K562 (cell line): ENCODE results near the gene CENPU. TPM values are rescaled to one million over a fixed set of nuclear protein-coding genes. Genes with fewer than 3 reads are reported as not detected.

ENCODE experiments used
- ATAC-seq: fragments of 200-7000 bp; cut with Tn5 transposase; 3 replicates; pipeline ENCODE4 v1.9.1; 2020; ENCODE audit warnings: moderate library complexity
- BruUV-seq: library from RNA; stranded (reverse); fragments of 400-500 nt; replicated peaks from 2 replicates; lab custom pipeline; 2021; lab: Mats Ljungman, UMichigan
- CTCF ChIA-PET: fragments of 300-600 bp; formaldehyde crosslinking; extraction: SDS; loops from one replicate; lab custom pipeline; 2021; ENCODE audit warnings: low intra/inter-chr PET ratio; lab: Yijun Ruan, JAX
- POLR2A ChIA-PET: fragments of 300-600, 350-650 bp; sonication (Branson Sonifier 250); formaldehyde crosslinking; extraction: SDS; loops from one replicate; lab custom pipeline; 2021; ENCODE audit warnings: antibody characterized with exemption, inconsistent platforms; lab: Yijun Ruan, JAX
- DNase-seq, 4 experiments: peaks; one replicate each; pipeline versions ENCODE4 v3.0.0 to v3.0.0-alpha.2; 2011 to 2018; ENCODE audit warnings: low spot score in 3 of 4, mixed read lengths in 3 of 4; ENCODE audit errors: extremely low read depth in 1 of 4
- FAIRE-seq: peaks from 2 replicates; lab custom pipeline; 2011; peaks lifted over from hg19 to GRCh38; lab: Jason Lieb, UNC
- H2AFZ ChIP-seq: 2 replicates; pipeline ENCODE4 v1.6.0; 2011; ENCODE audit warnings: low read depth, low read length, control low read depth, inconsistent platforms
- H3K27ac ChIP-seq: fragments of 200-600 bp; 3 replicates; pipeline ENCODE4 v1.8.0; 2011; ENCODE audit warnings: low read depth, mild to moderate bottlenecking, control low read depth, inconsistent platforms, low read length, moderate library complexity, mixed read lengths; ENCODE audit errors: extremely low read depth
- H3K27me3 ChIP-seq, 2 experiments: fragments of 300-600 bp in 1 of 2; 2 replicates in 1 of 2; 3 replicates in 1 of 2; pipeline versions ENCODE4 v1.6.0 to v1.8.0; 2011; ENCODE audit warnings: inconsistent platforms in 2 of 2, low read length in 2 of 2, mild to moderate bottlenecking in 1 of 2, mixed read lengths in 1 of 2, moderate library complexity in 1 of 2; ENCODE audit not compliant: control insufficient read depth in 2 of 2, insufficient read depth in 2 of 2
- H3K36me3 ChIP-seq: fragments of 300-600 bp; 3 replicates; pipeline ENCODE4 v1.8.0; 2011; ENCODE audit warnings: mild to moderate bottlenecking, low read length, inconsistent platforms; ENCODE audit not compliant: control insufficient read depth, insufficient read depth
- H3K4me1 ChIP-seq, 2 experiments: fragments of 200-600 bp in 1 of 2; replicated peaks in 1 of 2; 2 replicates in 1 of 2; 3 replicates in 1 of 2; pipeline versions ENCODE4 v1.5.1 to v1.8.0; 2011; ENCODE audit warnings: inconsistent platforms in 2 of 2, low read length in 2 of 2, mild to moderate bottlenecking in 1 of 2, mixed read lengths in 1 of 2, moderate library complexity in 1 of 2; ENCODE audit not compliant: control insufficient read depth in 2 of 2, insufficient read depth in 2 of 2
- H3K4me2 ChIP-seq: 2 replicates; pipeline ENCODE4 v1.6.1; 2011; ENCODE audit warnings: low read length, control low read depth, inconsistent platforms, mixed read lengths; ENCODE audit not compliant: insufficient read depth
- H3K4me3 ChIP-seq: fragments of 200-600 bp; sonication (generic), shearing (Covaris generic); 2 replicates; pipeline ENCODE4 v1.5.1; 2016; ENCODE audit warnings: control low read depth, inconsistent platforms
- H3K79me2 ChIP-seq: fragments of 200-600 bp; 3 replicates; pipeline ENCODE4 v1.8.0; 2011; ENCODE audit warnings: low read length, inconsistent platforms; ENCODE audit not compliant: control insufficient read depth, insufficient read depth
- H3K9ac ChIP-seq, 2 experiments: 2 replicates each; pipeline versions ENCODE4 v1.6.0 to v1.6.1; 2011; ENCODE audit warnings: low read depth in 2 of 2, low read length in 2 of 2, control low read depth in 1 of 2, inconsistent platforms in 1 of 2, mild to moderate bottlenecking in 1 of 2, mixed read lengths in 1 of 2; ENCODE audit not compliant: insufficient read depth in 1 of 2
- H3K9me1 ChIP-seq: one replicate; pipeline ENCODE4 v1.6.0; 2011; ENCODE audit warnings: inconsistent platforms, mild to moderate bottlenecking, low read length, moderate library complexity; ENCODE audit not compliant: control insufficient read depth, insufficient read depth
- H3K9me3 ChIP-seq: replicated peaks from 2 replicates; pipeline ENCODE4 v1.5.1; 2011; ENCODE audit warnings: low read depth, low read length, inconsistent platforms; ENCODE audit not compliant: control insufficient read depth, insufficient read depth
- H4K20me1 ChIP-seq: replicated peaks from 2 replicates; pipeline ENCODE4 v1.6.1; 2011; ENCODE audit warnings: low read length, inconsistent platforms, mixed read lengths; ENCODE audit not compliant: control insufficient read depth, insufficient read depth
- HMG20B ChIP-seq: fragments of 250-450 bp; sonication (Bioruptor Pico); IDR thresholded peaks from 2 replicates; pipeline ENCODE4 v1.5.0; 2021; ENCODE audit warnings: mild to moderate bottlenecking
- KDM2B ChIP-seq: fragments of 250-450 bp; sonication (Bioruptor Pico); IDR thresholded peaks from 2 replicates; pipeline ENCODE4 v1.8.0; 2021; ENCODE audit warnings: mild to moderate bottlenecking, moderate library complexity
- MED1 ChIP-seq: sonication (generic); formaldehyde crosslinking; IDR thresholded peaks from 2 replicates; pipeline ENCODE4 v1.8.1; 2023; ENCODE audit warnings: missing genetic modification reagents, borderline replicate concordance
- PHF8 ChIP-seq: fragments of 200-600 bp; sonication (generic); IDR thresholded peaks from 2 replicates; pipeline ENCODE4 v1.6.1; 2012; ENCODE audit warnings: mixed run types, mild to moderate bottlenecking, inconsistent platforms, low read length, moderate library complexity, borderline replicate concordance
- RFX7 ChIP-seq: fragments of 250-450 bp; sonication (Bioruptor Pico); IDR thresholded peaks from 2 replicates; pipeline ENCODE4 v1.5.1; 2021; ENCODE audit warnings: mild to moderate bottlenecking
- SETDB1 ChIP-seq: IDR thresholded peaks from one replicate; pipeline ENCODE4 v1.6.1; 2012; ENCODE audit warnings: low read length, control low read depth, inconsistent platforms
- SOX6 ChIP-seq: fragments of 450-650 bp; IDR thresholded peaks from 2 replicates; pipeline ENCODE4 v1.6.1; 2014; ENCODE audit warnings: mild to moderate bottlenecking
- STAG1 ChIP-seq: sonication (generic); formaldehyde crosslinking; IDR thresholded peaks from 2 replicates; pipeline ENCODE4 v1.5.0; 2020; ENCODE audit warnings: missing genetic modification reagents, borderline replicate concordance
- TCFL5 ChIP-seq: fragments of 250-450 bp; sonication (Bioruptor Pico); conservative IDR thresholded peaks from 2 replicates; pipeline ENCODE4 v1.6.1; 2021; ENCODE audit warnings: mild to moderate bottlenecking, moderate library complexity, matching md5 sums
- U2AF1 ChIP-seq: fragments of 200-400 bp; formaldehyde crosslinking; optimal IDR thresholded peaks from 2 replicates; pipeline ENCODE3; 2017; ENCODE audit warnings: mild to moderate bottlenecking, low read depth, low read length, moderate library complexity
- ZNF143 ChIP-seq: sonication (generic); formaldehyde crosslinking; IDR thresholded peaks from 2 replicates; pipeline ENCODE4 v1.9.0; 2022; ENCODE audit warnings: mild to moderate bottlenecking, missing genetic modification reagents
- WGBS: fragments of 100-300 bp; shearing (Covaris generic); methylation state at CpG from one replicate; pipeline ENCODE4 v1.1.6; 2016; ENCODE audit warnings: low coverage, mixed read lengths; ENCODE audit not compliant: insufficient coverage; ENCODE audit errors: missing lambda C conversion rate; 5-methylcytosine and 5-hydroxymethylcytosine counted together
- in situ Hi-C: fragments of 300-500 bp; cut with MboI; formaldehyde crosslinking; loops from 4 replicates; pipeline ENCODE4 v1.15.0; 2018; ENCODE audit warnings: inconsistent platforms, mixed read lengths
- intact Hi-C: fragments of 100-400 bp; cut with micrococcal nuclease; formaldehyde crosslinking; loops from 2 replicates; pipeline ENCODE4 v1.14.2; 2022
- polyA plus RNA-seq, 8 experiments: library from polyadenylated mRNA; depleted of rRNA in 4 of 8; stranded (reverse) in 5 of 8; unstranded in 3 of 8; fragments of >200 nt; fragmentation: Nextera tagmentation in 2 of 8; fragmentation: Illumina TruSeq in 1 of 8; extraction: Ambion mirVana in 2 of 8; extraction: Trizol in 1 of 8; gene quantifications; 2 replicates each; pipeline versions ENCODE4 v1.2.1 to v1.2.3, GENCODE V29; 2011 to 2014; ENCODE audit warnings: inconsistent platforms in 1 of 8, missing spikeins in 1 of 8
- total RNA-seq, 7 experiments: library from RNA; depleted of rRNA in 6 of 7; stranded (reverse); fragments of >200 nt in 6 of 7; fragmentation: Illumina TruSeq in 2 of 7; extraction: Trizol in 2 of 7; gene quantifications; 2 replicates each; pipeline versions ENCODE4 v1.2.1 to v1.2.3, GENCODE V29; 2011 to 2021; ENCODE audit warnings: low replicate concordance in 1 of 7
- TF ChIP-seq, protein P1 (sequence below): sonication (generic); formaldehyde crosslinking; IDR thresholded peaks from 2 replicates; pipeline ENCODE4 v1.8.0; 2022; ENCODE audit warnings: mild to moderate bottlenecking, low read depth, missing genetic modification reagents
- TF ChIP-seq, protein P2 (sequence below): IDR thresholded peaks from 2 replicates; pipeline ENCODE4 v1.6.1; 2014; ENCODE audit warnings: antibody characterized with exemption
- TF ChIP-seq, protein P3 (sequence below): fragments of 250-450 bp; sonication (Bioruptor Pico); IDR thresholded peaks from 2 replicates; pipeline ENCODE4 v1.4.0; 2020; ENCODE audit warnings: mild to moderate bottlenecking, moderate library complexity, borderline replicate concordance
- TF ChIP-seq, protein P4 (sequence below): fragments of 450-650 bp; formaldehyde crosslinking; IDR thresholded peaks from 2 replicates; pipeline ENCODE4 v1.4.0; 2020; ENCODE audit warnings: mild to moderate bottlenecking

The CENPU gene
- total and polyA plus RNA-seq, 9 of the 15 experiments (the other 6 are each of a cell fraction or from before 2014, with no cell fraction given) = 39.4 to 98.7 (median 84.3) TPM

DNA sequence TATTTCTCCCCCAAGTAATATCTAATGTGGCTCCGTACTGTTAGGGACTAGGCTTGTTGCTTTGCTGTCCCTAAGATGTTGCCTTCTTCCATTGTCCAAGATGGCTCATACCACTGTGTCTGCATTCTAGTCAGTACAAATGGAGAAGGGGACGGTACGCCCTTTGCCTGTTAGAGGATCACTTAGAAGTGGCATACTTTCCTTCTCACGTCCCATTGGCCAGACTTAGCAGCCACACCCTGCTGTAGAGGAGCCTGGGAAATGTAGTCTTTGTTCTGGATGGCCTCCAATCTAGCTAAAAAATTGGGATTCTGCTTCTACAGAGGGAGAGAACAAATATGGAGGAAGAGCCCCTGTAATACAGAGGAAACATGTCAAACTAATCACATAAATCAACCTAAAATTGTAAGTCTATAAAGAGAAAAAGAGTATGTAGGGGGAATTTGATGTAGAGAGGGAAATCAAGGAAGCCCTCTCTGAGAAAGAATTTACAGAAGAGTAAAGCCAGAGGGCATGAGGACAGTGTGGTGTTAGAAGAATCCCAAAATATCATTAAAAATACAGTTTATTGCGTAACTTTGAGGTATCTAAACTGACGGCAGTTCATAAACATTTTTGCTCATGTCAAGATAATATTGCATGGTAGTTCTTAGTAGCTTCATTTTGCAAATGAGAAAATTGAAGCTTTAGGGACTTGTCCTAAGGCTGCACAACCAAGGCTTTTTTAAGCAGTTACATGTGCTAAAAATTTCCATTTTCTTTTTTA, 69.3 kb downstream of the CENPU start (continued):
- TF ChIP-seq ZNF143 (CRISPR knock-in tag) (peak; percentile 84), HMG20B (CRISPR knock-in tag) (no peak)

DNA sequence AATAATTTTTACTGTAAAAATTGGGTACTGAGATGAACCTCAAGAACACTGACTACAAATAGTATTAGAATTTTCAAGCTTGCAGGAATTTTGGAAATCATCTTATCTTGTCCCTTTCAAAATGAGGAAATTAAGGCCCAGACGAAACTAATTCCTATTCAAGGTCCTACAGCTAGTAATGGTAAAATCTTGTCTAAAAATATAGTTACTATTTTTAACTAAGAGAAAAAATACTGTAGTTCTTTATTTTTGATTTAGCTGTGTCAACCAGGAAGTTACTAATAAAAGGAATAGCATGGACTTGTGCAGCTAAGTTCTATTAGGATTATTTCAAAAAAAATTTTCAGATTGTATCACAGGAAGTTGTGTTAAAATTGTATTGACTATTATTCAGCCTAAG, 71.7 kb downstream of the CENPU start:
- ChIA-PET CTCF (no interaction called here), POLR2A (no interaction called here)
- no peak for DNase-seq
- no peak overlapping the region for H3K4me2 ChIP-seq
- H3K4me3 ChIP-seq = no peak overlapping the region
- no peak overlapping the region for H2AFZ ChIP-seq
- H3K4me1 ChIP-seq = no peaks in the 10 kb centered on the region; a peak in 1 of 5 replicates
- intact Hi-C loops = no loop called here
- no peaks in the 10 kb centered on the region for H3K9me1 ChIP-seq
- in situ Hi-C loops = no loop called here
- peaks cover 15% of the 10 kb centered on the region; the same call in 2 of the 3 replicates for H3K36me3 ChIP-seq
- FAIRE-seq = no peak
- H3K27me3 ChIP-seq = no peaks in the 10 kb centered on the region
- 87% methylated on average over 1 of the region's 1 CpG for WGBS
- ATAC-seq = no peak
- H3K27ac ChIP-seq = no peak overlapping the region
- H3K79me2 ChIP-seq = no peaks in the 10 kb centered on the region
- no peak overlapping the region for H3K9ac ChIP-seq
- no peaks in the 10 kb centered on the region for H4K20me1 ChIP-seq
- no peaks in the 10 kb centered on the region for H3K9me3 ChIP-seq
- no TSS peak for BruUV-seq
- TF ChIP-seq MED1 (CRISPR knock-in tag) (no peak), TCFL5 (CRISPR knock-in tag) (no peak), RFX7 (no peak), PHF8 (no peak), KDM2B (CRISPR knock-in tag) (no peak), U2AF1 (no peak), SOX6 (no peak), STAG1 (CRISPR knock-in tag) (no peak), SETDB1 (no peak)
- TF ChIP-seq, protein P1, sequence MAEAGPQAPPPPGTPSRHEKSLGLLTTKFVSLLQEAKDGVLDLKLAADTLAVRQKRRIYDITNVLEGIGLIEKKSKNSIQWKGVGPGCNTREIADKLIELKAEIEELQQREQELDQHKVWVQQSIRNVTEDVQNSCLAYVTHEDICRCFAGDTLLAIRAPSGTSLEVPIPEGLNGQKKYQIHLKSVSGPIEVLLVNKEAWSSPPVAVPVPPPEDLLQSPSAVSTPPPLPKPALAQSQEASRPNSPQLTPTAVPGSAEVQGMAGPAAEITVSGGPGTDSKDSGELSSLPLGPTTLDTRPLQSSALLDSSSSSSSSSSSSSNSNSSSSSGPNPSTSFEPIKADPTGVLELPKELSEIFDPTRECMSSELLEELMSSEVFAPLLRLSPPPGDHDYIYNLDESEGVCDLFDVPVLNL (CRISPR knock-in tag) = no peak
- TF ChIP-seq, protein P2, sequence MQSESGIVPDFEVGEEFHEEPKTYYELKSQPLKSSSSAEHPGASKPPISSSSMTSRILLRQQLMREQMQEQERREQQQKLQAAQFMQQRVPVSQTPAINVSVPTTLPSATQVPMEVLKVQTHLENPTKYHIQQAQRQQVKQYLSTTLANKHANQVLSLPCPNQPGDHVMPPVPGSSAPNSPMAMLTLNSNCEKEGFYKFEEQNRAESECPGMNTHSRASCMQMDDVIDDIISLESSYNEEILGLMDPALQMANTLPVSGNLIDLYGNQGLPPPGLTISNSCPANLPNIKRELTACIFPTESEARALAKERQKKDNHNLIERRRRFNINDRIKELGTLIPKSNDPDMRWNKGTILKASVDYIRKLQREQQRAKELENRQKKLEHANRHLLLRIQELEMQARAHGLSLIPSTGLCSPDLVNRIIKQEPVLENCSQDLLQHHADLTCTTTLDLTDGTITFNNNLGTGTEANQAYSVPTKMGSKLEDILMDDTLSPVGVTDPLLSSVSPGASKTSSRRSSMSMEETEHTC = no peak
- TF ChIP-seq, protein P3, sequence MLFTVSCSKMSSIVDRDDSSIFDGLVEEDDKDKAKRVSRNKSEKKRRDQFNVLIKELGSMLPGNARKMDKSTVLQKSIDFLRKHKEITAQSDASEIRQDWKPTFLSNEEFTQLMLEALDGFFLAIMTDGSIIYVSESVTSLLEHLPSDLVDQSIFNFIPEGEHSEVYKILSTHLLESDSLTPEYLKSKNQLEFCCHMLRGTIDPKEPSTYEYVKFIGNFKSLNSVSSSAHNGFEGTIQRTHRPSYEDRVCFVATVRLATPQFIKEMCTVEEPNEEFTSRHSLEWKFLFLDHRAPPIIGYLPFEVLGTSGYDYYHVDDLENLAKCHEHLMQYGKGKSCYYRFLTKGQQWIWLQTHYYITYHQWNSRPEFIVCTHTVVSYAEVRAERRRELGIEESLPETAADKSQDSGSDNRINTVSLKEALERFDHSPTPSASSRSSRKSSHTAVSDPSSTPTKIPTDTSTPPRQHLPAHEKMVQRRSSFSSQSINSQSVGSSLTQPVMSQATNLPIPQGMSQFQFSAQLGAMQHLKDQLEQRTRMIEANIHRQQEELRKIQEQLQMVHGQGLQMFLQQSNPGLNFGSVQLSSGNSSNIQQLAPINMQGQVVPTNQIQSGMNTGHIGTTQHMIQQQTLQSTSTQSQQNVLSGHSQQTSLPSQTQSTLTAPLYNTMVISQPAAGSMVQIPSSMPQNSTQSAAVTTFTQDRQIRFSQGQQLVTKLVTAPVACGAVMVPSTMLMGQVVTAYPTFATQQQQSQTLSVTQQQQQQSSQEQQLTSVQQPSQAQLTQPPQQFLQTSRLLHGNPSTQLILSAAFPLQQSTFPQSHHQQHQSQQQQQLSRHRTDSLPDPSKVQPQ (CRISPR knock-in tag) = no peak
- TF ChIP-seq, protein P4, sequence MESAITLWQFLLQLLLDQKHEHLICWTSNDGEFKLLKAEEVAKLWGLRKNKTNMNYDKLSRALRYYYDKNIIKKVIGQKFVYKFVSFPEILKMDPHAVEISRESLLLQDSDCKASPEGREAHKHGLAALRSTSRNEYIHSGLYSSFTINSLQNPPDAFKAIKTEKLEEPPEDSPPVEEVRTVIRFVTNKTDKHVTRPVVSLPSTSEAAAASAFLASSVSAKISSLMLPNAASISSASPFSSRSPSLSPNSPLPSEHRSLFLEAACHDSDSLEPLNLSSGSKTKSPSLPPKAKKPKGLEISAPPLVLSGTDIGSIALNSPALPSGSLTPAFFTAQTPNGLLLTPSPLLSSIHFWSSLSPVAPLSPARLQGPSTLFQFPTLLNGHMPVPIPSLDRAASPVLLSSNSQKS (CRISPR knock-in tag) = no peak
